HL-60 (cell line): Measurements from ENCODE around the gene KATNB1.

Experiments used
- POLR2AphosphoS5 ChIP-seq: IDR thresholded peaks from 2 replicates; pipeline ENCODE4 v1.6.1; 2012; ENCODE audit warnings: low read depth
- TF ChIP-seq, protein P1 (sequence below): IDR thresholded peaks from one replicate; pipeline ENCODE4 v1.5.1; 2011; ENCODE audit warnings: low read length, control low read depth, inconsistent platforms; ENCODE audit not compliant: insufficient read depth

DNA sequence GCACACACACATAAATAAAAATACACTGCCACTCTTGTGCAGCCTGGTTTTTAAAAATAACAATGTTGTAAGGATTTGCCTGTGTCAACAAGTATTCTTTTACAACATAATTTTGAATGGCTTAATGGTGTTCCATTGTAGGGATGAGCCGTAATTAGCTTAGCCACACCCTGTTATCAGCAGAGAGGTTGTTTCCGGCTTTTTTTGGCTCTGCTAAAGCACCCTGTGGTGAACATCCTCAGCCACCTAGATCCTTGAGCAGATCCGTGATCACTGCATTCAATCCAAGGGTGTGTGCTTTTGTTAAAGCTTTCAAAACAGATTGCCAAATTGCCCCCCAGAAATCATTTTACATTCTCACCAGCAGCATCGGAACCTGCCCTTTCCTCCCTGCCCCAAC lies 7.0 kb downstream of the KATNB1 start:
- TF ChIP-seq, protein P1, sequence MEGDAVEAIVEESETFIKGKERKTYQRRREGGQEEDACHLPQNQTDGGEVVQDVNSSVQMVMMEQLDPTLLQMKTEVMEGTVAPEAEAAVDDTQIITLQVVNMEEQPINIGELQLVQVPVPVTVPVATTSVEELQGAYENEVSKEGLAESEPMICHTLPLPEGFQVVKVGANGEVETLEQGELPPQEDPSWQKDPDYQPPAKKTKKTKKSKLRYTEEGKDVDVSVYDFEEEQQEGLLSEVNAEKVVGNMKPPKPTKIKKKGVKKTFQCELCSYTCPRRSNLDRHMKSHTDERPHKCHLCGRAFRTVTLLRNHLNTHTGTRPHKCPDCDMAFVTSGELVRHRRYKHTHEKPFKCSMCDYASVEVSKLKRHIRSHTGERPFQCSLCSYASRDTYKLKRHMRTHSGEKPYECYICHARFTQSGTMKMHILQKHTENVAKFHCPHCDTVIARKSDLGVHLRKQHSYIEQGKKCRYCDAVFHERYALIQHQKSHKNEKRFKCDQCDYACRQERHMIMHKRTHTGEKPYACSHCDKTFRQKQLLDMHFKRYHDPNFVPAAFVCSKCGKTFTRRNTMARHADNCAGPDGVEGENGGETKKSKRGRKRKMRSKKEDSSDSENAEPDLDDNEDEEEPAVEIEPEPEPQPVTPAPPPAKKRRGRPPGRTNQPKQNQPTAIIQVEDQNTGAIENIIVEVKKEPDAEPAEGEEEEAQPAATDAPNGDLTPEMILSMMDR = no peak
- no peak for TF ChIP-seq POLR2AphosphoS5
